ENCODE data around the gene TNS4. TPM values are rescaled to one million over a fixed set of nuclear protein-coding genes. Genes with fewer than 3 reads are reported as not detected.

The TNS4 gene
- total RNA-seq, 4 donors from 2014 or later = 2.2 TPM; not detected in 3

DNA sequence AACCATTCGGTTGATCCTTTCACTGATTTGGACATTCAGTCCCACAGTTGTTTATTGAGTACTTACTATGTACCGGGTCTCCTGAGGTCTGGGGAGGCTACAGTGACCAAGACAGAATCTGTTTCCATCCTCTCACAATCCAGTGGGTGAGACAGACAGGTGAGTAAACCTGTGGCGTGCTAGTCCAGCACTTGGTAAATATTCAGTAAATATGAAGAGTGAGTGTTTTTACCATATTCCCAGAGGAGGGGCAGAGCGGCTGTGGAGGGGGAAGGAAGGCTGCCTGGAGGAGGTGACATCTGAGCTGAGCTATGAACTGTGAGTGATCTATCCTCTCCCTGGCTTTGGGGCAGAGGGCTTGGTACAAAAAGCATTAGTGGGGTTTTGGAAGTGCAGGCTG is 32.5 kb upstream of the TNS4 start:
- peak overlapping the region in 3 of 4 donors; percentile 11 to 55 (median 54) for H3K27ac ChIP-seq
- no peaks in the 10 kb centered on the region for H3K9me3 ChIP-seq
- ATAC-seq = no peak
- TF ChIP-seq POLR2AphosphoS5 (IDR thresholded peaks at IDR 0.05) = no peak
- TF ChIP-seq, protein P1, sequence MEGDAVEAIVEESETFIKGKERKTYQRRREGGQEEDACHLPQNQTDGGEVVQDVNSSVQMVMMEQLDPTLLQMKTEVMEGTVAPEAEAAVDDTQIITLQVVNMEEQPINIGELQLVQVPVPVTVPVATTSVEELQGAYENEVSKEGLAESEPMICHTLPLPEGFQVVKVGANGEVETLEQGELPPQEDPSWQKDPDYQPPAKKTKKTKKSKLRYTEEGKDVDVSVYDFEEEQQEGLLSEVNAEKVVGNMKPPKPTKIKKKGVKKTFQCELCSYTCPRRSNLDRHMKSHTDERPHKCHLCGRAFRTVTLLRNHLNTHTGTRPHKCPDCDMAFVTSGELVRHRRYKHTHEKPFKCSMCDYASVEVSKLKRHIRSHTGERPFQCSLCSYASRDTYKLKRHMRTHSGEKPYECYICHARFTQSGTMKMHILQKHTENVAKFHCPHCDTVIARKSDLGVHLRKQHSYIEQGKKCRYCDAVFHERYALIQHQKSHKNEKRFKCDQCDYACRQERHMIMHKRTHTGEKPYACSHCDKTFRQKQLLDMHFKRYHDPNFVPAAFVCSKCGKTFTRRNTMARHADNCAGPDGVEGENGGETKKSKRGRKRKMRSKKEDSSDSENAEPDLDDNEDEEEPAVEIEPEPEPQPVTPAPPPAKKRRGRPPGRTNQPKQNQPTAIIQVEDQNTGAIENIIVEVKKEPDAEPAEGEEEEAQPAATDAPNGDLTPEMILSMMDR (IDR thresholded peaks at IDR 0.05) = no peak
- no peak for TF ChIP-seq EP300 (IDR thresholded peaks at IDR 0.05)
- no peak for TF ChIP-seq POLR2A (IDR thresholded peaks at IDR 0.05)
- peaks cover 0 to 64% (median 33%) of the 10 kb centered on the region in 3 donors for H3K4me1 ChIP-seq
- 46 to 63% methylated on average over 3 to 4 of the region's 4 CpGs for WGBS, 2 donors (ENCODE audit: low coverage in 1 of 2)
- no peak overlapping the region for H3K4me3 ChIP-seq
- H3K27me3 ChIP-seq = no peaks in the 10 kb centered on the region
- H3K36me3 ChIP-seq = no peaks in the 10 kb centered on the region

DNA sequence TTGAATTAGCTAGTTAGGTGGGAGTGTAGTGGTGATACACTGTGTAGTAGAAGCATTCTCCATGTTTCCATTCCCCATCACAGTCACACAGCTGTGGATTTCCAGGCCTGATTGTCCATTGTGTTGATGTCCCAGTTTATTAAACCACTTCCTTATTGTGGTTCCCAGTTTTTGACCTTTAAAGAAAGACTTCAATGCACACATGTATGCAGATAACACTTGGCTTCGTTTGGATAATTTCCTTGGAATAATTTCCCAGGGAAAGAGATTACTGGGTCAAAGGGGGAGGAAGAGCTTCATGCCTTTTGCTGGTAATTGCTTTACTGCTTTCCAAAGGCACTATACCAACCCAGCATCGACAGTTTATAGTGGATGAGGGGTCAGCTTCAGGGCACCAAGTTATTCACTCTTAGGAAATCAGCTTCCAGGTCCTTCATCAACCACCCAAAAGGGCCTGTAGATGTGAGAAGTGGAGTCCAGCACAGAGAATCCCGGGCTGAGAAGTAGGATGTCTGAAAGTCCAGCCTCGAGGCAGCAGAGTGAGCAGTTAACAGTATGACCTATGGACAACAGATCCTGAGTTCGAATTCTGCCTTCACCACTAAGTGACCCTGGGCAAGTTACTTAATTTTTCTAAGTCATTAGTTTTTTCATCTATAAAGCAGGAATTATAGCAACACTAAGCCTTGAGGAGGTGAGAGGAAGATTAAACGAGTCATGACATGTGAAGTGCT is 31.3 kb upstream of the TNS4 start:
- Histone ChIP-seq H3K9me3 (no peaks in the 10 kb centered on the region), H3K27ac (peak overlapping the region in 3 of 4 donors; percentile 21 to 47 (median 37)), H3K27me3 (no peaks in the 10 kb centered on the region), H3K4me3 (no peak overlapping the region), H3K36me3 (no peaks in the 10 kb centered on the region), H3K4me1 (peaks cover 0 to 53% (median 26%) of the 10 kb centered on the region in 3 donors)
- TF ChIP-seq EP300 (IDR thresholded peaks at IDR 0.05) (no peak), POLR2A (IDR thresholded peaks at IDR 0.05) (no peak), POLR2AphosphoS5 (IDR thresholded peaks at IDR 0.05) (no peak)
- WGBS, 2 donors (ENCODE audit: low coverage in 1 of 2) = 44 to 50% methylated on average over 1 to 6 of the region's 6 CpGs
- ATAC-seq = no peak

DNA sequence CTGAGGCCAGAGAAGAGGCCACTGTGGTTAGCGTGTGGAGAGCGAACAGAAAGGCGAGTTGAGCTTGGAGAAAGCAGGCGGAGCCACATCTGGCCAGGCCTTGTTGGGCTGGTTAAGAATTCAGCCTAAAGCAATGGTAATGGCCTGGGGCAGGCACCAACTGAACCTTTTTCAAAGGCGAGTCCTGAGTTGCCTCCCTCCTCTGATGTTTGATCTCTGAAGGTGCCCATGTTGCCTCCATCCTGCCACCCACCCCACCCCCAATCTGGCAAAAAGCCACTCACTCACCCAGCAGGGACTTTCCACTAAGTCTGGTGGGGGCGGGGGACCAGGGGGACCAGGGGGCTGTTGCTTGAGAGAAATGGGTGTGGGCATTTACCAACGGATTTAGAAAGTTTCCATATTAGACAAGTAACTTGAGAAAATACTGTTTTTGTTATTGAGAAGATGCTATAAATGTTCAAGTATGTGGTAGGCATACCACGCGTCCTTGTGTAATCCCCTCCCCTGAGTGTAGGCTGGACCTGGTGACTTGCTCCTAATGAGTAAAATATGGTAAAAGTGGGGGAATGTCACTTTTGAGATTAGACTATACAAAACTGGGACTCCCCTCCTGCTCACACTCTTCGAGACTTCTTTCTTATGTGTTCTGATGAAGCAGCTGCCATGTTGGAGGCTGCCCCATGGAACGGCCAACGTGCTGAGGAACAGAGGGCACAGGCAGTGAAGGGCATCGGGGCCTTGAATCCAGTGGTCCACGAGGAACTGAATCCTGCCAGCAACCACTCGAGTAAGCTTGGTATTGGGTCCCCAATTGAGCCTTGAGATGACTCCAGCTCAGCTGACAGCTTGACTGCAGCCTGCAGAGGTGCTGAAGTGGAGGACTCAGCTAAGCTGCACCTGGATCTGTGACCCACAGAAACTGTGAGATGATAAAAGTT is 29.9 kb upstream of the TNS4 start:
- peaks cover 0 to 39% (median 16%) of the 10 kb centered on the region in 3 donors for H3K4me1 ChIP-seq
- TF ChIP-seq POLR2A (IDR thresholded peaks at IDR 0.05) = no peak
- TF ChIP-seq POLR2AphosphoS5 (IDR thresholded peaks at IDR 0.05) = no peak
- TF ChIP-seq, protein P1 (IDR thresholded peaks at IDR 0.05) = no peak
- no peak for TF ChIP-seq EP300 (IDR thresholded peaks at IDR 0.05)
- H3K4me3 ChIP-seq = no peak overlapping the region
- H3K27me3 ChIP-seq = no peaks in the 10 kb centered on the region
- no peaks in the 10 kb centered on the region for H3K36me3 ChIP-seq
- 85 to 93% methylated on average over 12 to 15 of the region's 15 CpGs for WGBS, 2 donors (ENCODE audit: low coverage in 1 of 2)
- no peak overlapping the region for H3K27ac ChIP-seq
- no peak for ATAC-seq
- H3K9me3 ChIP-seq = no peaks in the 10 kb centered on the region

DNA sequence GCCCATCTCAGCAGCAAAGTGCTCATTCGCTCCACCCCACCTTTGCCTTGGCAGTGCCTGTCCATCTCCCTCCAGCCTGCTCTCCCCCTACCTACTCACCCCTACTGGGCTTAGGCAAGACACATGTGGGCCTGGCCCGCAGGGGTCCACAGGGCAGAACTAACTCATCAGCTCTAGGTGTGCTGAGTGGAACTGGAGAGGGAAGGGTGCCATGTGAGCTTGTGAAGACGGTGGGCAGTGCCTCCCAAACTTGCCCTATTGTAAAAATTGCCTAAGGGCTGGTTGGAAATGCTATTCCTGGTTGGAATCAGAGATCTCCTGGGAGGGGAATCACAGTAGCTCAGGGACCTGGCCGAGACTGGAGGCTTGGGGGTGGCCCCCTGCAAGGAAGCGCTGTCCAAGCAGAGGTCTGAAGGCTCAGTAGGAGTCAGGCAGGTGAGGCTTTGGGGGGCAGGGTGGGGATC is 29.1 kb upstream of the TNS4 start:
- Histone ChIP-seq H3K9me3 (peaks cover 0 to 6% (median 0%) of the 10 kb centered on the region in 3 donors), H3K27ac (no peak overlapping the region), H3K27me3 (no peaks in the 10 kb centered on the region), H3K4me1 (peaks cover 0 to 31% (median 14%) of the 10 kb centered on the region in 3 donors), H3K36me3 (no peaks in the 10 kb centered on the region), H3K4me3 (no peak overlapping the region)
- TF ChIP-seq POLR2AphosphoS5 (IDR thresholded peaks at IDR 0.05) (no peak), EP300 (IDR thresholded peaks at IDR 0.05) (no peak), POLR2A (IDR thresholded peaks at IDR 0.05) (no peak)
- TF ChIP-seq, protein P1 (IDR thresholded peaks at IDR 0.05) = no peak
- no peak for ATAC-seq
- WGBS, 2 donors (ENCODE audit: low coverage in 1 of 2) = 89 to 90% methylated on average over 2 to 3 of the region's 5 CpGs

DNA sequence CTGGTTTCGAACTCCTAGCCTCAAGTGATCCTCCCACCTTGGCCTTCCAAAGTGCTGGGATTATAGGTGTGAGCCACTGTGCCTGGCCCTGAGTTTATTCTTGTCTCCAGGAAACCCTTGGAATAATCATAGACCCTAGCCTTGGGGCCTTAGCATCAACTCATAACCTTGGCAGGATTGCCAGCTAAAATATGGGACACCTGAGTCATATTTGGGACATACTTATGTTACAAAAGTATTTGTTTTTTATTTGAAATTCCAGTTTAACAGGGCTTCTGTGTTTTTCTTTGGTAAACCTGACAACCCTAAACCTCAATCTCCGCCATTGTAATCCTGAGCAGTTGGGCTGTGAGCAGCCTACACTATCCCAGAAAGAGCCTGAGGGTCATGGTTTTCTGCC is 28.6 kb upstream of the TNS4 start:
- Histone ChIP-seq H3K27ac (no peak overlapping the region), H3K4me3 (no peak overlapping the region), H3K9me3 (peaks cover 0 to 12% (median 0%) of the 10 kb centered on the region in 3 donors), H3K27me3 (no peaks in the 10 kb centered on the region), H3K4me1 (peaks cover 0 to 30% (median 14%) of the 10 kb centered on the region in 3 donors), H3K36me3 (no peaks in the 10 kb centered on the region)
- no peak for ATAC-seq
- TF ChIP-seq, protein P1 (IDR thresholded peaks at IDR 0.05) = no peak
- no peak for TF ChIP-seq POLR2A (IDR thresholded peaks at IDR 0.05)
- TF ChIP-seq EP300 (IDR thresholded peaks at IDR 0.05) = no peak
- no peak for TF ChIP-seq POLR2AphosphoS5 (IDR thresholded peaks at IDR 0.05)
- WGBS, 2 donors (ENCODE audit: low coverage in 1 of 2) = 97% methylated on average over 2 of the region's 2 CpGs; no CpG with 5 or more reads in 1 of the 2 donors

Measured in gastroesophageal sphincter (tissue), 4 donors.